Stimulated activated CD8-positive, alpha-beta memory T cell treated with anti-CD3 and anti-CD28 coated beads, Interleukin-15, amount 100 ng/mL, for 48 hours (primary cell): Measurements from ENCODE around the gene SLC20A1.

Experiments
- DNase-seq, 2 donors: peaks; one replicate each; pipeline ENCODE4 v3.0.0-alpha.2; 2020; ENCODE audit warnings: low read depth in 2 of 2

Gene SLC20A1

DNA sequence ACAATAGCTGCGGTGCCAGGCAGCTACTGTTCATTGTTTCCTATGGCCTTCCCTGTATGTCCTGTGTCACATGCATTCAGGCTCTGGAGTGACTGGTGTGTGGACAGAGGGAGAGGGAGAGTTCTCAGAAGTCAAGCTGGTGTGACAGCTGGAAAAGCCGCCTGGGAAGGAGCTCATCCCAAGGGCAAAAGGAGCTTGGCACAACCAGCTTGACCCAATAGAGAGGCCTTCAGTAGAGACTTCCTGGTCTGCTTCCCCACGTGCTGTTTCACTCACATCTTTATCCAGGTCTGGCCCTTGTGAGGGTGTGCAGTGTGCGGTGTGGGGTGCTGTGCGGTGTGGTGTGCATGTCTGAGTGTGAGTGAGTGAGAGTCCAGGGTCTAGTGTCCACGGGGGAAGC is 64.0 kb downstream of the SLC20A1 start:
- DNase-seq: no peak

- no peak for DNase-seq
Measured at GRCh38 chr2:112710956-112711750, 65.4 kb downstream of the SLC20A1 start.

DNA sequence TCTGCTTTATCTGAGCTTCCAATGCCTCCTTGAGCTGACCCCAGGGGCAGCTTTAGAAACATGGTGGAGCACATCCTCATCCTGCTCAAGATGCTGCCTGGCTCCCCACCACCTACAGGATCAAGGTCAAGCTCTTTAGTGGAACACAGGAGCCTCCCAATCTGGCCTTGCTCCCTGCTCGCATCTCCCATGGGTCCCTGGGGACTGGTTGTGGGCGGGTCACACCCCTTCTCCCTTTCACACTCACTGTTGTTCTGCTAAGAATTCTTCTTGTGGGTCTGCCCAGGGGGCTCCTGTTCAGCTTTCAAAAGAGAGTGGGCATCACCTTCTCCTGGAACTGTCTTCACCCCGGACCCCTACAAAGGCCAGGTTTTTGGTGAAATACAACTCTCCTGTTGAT is 66.7 kb downstream of the SLC20A1 start:
- no peak for DNase-seq

DNA sequence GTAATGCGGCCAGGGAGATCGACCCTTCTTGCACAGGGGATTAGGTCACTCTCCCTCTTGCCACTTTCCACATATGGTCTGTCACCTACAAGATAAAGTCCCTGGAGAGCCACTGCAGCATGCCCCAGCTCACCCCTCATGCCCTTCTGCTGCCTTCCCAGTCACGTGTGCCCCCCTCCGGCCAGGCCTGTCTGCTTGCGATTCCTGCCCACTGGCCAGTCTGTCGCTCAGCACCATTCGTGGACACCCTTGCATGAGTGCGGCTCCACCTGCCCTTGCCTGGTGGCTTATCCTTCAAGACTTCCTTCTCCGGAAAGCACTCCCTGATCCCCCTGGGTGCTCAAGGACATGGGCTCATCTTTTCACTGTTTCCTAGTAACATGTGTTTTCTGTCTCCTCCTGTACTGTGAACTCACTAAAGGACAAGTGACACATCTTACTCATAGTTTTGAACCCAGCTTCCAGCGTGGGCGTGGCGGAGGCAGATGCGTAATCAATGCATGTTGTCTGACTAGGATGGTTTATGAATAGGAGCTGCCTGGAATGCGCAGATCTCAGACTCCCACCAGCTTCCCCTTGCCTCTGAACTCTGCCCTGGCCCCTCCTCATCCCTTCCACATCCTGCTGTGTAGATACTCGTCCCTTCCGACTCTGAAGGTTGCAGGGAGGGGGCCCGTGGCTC is 67.3 kb downstream of the SLC20A1 start:
- peak in 1 of 2 donors; percentile 62 for DNase-seq
